HG03097 (cell line): ENCODE data around the gene KIF2C.
A peak's percentile ranks its signal among the peaks of the same experiment; 100 is the strongest.
"Not testable (repeated sequence)": the region's sequence is repeated elsewhere in the genome, so short reads cannot be mapped to it uniquely, and the experiment has no call there.

Experiments used
- ATAC-seq: cut with Tn5 transposase; IDR thresholded peaks from one replicate; pipeline ENCODE4 v1.9.1; 2021; ENCODE audit not compliant: unreplicated experiment, low FRiP score

KIF2C gene

GRCh38 chr1:44717653-44718052 lies 22.0 kb upstream of the KIF2C start:
- no peak for ATAC-seq

GRCh38 chr1:44718091-44718490 lies 21.5 kb upstream of the KIF2C start:
- no peak for ATAC-seq

GRCh38 chr1:44719318-44719717 lies 20.3 kb upstream of the KIF2C start:
- no peak for ATAC-seq

GRCh38 chr1:44720281-44720680 lies 19.4 kb upstream of the KIF2C start:
- ATAC-seq, result no peak

GRCh38 chr1:44721485-44722361 lies 17.9 kb upstream of the KIF2C start:
- peak; percentile 76 for ATAC-seq

GRCh38 chr1:44723064-44723463 lies 16.6 kb upstream of the KIF2C start:
- no peak for ATAC-seq

GRCh38 chr1:44723496-44724295 lies 15.9 kb upstream of the KIF2C start:
- ATAC-seq, result no peak

GRCh38 chr1:44724296-44724954 lies 15.2 kb upstream of the KIF2C start:
- no peak for ATAC-seq

GRCh38 chr1:44724955-44725698 lies 14.5 kb upstream of the KIF2C start:
- ATAC-seq, result no peak

- peak; percentile 58 for ATAC-seq
Measured at GRCh38 chr1:44730741-44731512, 8.7 kb upstream of the KIF2C start, which contains the start of gene RNU5D-1. Gene RNU5D-1, minus strand, starts transcription at chr1:44731170.

GRCh38 chr1:44733365-44733764 lies 6.3 kb upstream of the KIF2C start:
- no peak for ATAC-seq

- no peak for ATAC-seq
Measured at GRCh38 chr1:44733784-44734183, 5.9 kb upstream of the KIF2C start.

GRCh38 chr1:44735992-44736391 lies 3.6 kb upstream of the KIF2C start:
- ATAC-seq, result no peak

GRCh38 chr1:44738953-44739306 lies 707 bp upstream of the KIF2C start:
- ATAC-seq, result not testable (repeated sequence)

GRCh38 chr1:44740179-44740617 lies 561 bp downstream of the KIF2C start:
- no peak for ATAC-seq

- no peak for ATAC-seq
Measured at GRCh38 chr1:44743211-44743610, 3.6 kb downstream of the KIF2C start.

- no peak for ATAC-seq
Measured at GRCh38 chr1:44747878-44748277, 8.2 kb downstream of the KIF2C start.

- no peak for ATAC-seq
Measured at GRCh38 chr1:44757420-44757819, 17.8 kb downstream of the KIF2C start.

GRCh38 chr1:44759077-44759476 lies 19.4 kb downstream of the KIF2C start:
- no peak for ATAC-seq

GRCh38 chr1:44760876-44761275 lies 21.2 kb downstream of the KIF2C start:
- ATAC-seq, result no peak
